Non-pigmented ciliary epithelial cell (primary cell): Measurements from ENCODE around the gene SNAP29.
"Not testable (repeated sequence)": the region's sequence is repeated elsewhere in the genome, so short reads cannot be mapped to it uniquely, and the experiment has no call there.

Experiments
- DNase-seq: peaks from one replicate; pipeline ENCODE4 v3.0.0-alpha.2; 2010; ENCODE audit warnings: low read depth

SNAP29 gene

GRCh38 chr22:20858615-20859416, at the start of gene SNAP29, which contains the start of gene PI4KA:
SNAP29 (plus strand) TSS chr22:20859007; CDS start chr22:20859111, 104 bp downstream.
PI4KA (minus strand) TSS chr22:20858811; CDS start chr22:20858725, 86 bp downstream.
- peak; percentile 84 for DNase-seq

GRCh38 chr22:20809538-20810185, 49.1 kb upstream of the SNAP29 start:
- no peak for DNase-seq

- no peak for DNase-seq
Measured at GRCh38 chr22:20810645-20811044, 48.2 kb upstream of the SNAP29 start.

DNA sequence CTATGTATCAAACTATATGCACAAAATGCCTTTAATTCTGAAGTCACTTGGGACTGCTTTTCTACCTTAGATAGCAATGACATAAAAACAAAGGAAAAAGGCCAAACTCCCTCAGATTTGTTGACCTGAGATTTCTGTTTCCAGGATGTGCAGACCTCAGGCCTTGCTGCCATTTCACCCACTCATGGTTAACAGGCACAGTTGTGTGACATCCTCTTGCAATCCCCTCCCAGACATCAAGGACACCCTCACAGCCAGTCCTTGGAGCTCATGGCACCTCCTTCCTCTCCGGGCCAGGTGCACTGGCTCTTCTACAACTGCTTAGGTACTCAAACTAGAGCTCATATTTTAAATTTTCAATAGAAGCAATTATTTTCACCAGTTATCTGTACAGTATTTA, 47.6 kb upstream of the SNAP29 start:
- no peak for DNase-seq

- no peak for DNase-seq
Measured at GRCh38 chr22:20811971-20812660, 46.7 kb upstream of the SNAP29 start.

- DNase-seq, result no peak
Measured at GRCh38 chr22:20813056-20813455, 45.8 kb upstream of the SNAP29 start.

GRCh38 chr22:20814221-20814808, 44.5 kb upstream of the SNAP29 start:
- no peak for DNase-seq

GRCh38 chr22:20815477-20816050, 43.2 kb upstream of the SNAP29 start:
- no peak for DNase-seq

GRCh38 chr22:20816559-20816958, 42.2 kb upstream of the SNAP29 start:
- DNase-seq, result no peak

GRCh38 chr22:20818471-20818870, 40.3 kb upstream of the SNAP29 start:
- DNase-seq, result no peak

DNA sequence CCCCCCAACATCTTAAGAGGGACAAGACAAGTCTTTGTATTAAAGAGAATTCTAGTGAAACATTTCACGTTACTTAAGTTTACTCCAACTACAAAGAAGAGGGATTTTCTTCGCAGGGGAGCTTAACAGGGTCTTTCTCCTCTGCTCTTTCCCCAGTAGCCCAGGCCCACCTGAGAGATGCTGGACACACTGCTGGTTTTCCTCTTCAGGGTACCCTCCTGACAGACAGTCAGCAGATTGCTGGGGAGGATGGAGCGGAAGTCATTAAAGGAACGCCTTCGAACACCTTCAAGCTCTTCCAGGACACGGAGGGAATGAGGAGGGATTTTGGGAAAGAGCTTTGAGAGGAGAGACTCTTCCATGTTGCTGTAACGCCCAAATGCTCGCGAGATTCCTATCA, 39.3 kb upstream of the SNAP29 start:
- no peak for DNase-seq

DNA sequence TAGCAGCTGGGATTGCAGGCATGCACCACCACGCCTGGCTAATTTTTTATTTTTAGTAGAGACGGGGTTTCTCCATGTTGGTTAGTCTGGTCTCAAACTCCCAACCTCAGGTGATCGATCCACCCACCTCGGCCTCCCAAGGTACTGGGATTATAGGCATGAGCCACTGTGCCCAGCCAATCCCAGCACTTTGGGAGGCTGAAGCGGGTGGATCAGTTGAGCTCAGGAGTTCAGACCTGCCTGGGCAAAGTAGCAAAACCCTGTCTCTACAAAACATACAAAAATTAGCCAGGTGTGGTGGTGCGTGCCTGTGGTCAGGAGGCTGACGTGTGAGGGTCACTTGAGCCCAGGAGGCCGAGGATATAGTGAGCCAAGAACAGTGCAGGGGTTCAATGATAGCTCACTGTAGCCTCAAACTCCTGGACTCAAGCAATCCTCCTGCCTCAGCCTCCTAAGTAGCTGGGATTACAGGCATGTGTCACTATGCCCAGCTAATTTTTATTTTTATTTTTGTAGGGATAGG, 37.0 kb upstream of the SNAP29 start:
- not testable (repeated sequence) for DNase-seq

DNA sequence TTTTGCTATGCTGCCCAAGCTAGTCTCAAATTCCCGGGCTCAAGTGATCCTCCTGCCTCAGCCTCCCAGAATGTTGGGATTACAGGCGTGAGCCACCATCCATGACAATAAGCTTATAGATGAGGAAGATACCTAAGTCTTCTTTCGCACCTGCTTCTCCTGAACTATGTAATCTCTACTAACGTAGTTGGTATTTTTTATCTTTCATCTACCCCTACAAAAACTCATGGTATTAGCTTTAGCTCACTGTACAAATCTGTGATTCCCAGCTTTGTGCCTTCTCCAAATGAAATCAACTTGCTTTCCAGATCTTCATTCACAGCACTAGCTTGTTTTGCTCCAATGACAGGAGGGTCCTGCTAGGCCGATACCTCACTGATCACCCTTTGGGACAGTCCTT, 36.6 kb upstream of the SNAP29 start:
- DNase-seq, result no peak

DNA sequence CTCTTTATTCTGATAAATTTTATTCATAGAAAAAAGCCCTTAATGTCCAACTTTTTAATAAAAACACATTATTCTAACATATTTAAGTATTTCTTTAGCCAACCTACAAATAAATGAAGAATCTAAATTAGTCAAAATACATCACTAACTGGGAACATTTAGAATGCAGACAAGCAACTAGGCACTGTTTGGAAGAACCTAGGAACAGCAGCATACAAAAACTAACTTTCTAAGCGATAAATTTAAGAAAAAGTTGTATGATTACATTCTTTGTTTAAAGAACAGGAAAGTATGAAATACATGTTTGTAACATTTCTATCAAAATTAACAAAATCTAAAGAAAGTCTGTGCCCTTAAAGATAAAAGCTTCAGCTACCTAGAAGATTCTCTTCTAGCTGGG, 35.5 kb upstream of the SNAP29 start:
- no peak for DNase-seq

DNA sequence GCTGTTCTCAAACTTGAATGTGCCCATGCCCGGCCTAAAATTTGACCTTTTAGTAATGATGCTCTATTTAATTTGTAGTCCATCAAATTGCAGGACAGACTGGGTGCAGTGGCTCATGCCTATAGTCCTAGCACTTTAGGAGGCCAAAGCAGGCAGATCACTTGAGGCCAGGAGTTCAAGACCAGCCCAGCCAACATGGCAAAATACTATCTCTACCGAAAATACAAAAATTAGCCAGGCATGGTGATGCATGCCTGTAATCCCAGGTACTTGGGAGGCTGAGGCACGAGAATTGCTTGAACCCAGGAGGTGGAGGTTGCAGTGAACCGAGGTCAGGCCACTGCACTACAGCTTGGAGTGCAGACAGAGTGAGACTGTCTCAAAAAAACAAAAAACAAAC, 33.6 kb upstream of the SNAP29 start:
- DNase-seq, result not testable (repeated sequence)

- no peak for DNase-seq
Measured at GRCh38 chr22:20825624-20826023, 33.2 kb upstream of the SNAP29 start.

DNA sequence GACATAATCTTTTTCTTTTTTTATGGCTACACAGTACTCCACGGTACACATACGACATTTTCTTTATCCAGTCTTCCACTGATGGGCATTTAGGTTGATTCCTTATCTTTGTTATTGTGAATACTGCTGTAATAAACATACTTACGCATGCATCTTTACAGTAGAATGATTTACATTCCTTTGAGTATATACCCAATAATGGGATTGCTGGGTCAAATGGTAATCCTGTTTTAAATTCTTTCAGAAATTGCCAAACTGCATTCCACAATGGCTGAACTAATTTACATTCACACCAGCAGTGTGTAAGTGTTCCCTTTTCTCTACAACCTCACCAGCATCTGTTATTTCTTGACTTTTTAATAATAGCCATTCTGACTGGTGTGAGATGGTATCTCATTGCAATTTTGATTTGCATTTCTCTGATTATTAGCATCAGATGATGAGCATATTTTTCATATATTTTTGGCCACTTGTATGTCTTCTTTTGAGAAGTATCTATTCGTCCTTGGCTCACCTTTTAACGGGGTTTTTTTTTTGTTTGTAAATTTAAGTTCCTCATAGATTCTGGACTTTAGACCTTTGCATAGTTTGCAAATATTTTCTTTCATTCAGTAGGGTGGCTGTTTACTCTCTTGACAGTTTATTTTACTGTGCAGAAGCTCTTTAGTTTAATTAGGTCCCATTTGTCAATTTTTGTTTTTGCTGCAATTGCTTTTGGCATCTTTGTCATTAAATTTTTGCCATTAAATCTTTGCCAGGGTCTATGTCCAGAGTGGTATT, 32.2 kb upstream of the SNAP29 start:
- not testable (repeated sequence) for DNase-seq

DNA sequence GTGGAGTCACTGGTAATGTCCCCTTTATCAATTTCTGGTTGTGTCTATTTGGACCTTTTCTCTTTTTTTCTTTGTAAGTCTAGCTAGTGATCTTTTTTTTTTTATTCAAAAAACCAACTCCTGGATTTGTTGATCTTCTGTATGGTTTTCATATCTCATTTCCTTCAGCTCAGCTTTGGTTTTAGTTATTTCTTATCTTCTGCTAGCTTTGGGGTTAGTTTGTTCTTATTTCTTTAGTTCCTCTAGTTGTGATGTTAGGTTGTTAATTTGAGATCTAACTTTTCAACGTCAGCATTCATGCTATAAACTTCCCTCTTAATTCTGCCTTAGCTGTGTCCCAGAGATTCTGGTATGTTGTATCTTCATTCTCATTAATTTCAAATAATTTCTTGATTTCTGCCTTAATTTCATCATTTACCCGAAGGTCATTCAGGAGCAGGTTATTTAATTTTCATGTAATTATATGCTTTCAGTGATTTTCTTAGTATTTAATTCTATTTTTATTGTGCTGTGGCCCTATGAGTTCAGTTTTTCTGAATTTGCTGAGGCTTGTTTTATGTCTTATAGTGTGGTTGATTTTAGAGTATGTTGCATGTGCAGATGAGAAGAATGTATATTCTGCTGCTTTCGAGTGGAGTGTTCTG, 29.2 kb upstream of the SNAP29 start:
- DNase-seq, result no peak

- DNase-seq, result no peak
Measured at GRCh38 chr22:20833225-20833665, 25.6 kb upstream of the SNAP29 start.

DNA sequence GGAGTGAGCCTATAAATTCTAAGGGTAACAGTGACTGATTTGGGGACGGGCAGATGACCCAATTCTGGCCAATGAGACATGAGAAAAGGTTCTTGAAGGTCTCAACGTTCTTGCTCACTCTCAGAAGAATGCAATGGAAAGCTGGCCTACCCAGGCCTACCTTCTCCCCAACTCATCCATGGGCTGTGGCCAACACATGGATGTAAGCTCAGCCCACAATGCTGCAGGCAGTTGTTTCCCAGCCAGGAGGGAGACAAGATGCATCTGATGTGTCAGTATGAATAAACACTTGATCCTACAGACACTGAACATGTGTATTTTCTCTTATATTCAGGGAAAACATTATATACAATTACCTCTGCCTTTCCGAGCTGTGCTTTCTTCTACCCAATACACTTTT, 24.6 kb upstream of the SNAP29 start:
- DNase-seq, result no peak

- DNase-seq, result no peak
Measured at GRCh38 chr22:20834725-20835124, 24.1 kb upstream of the SNAP29 start.
